OCI-LY7 (cell line): Measurements from ENCODE around the gene CHCHD6.

Experiments
- CTCF ChIP-seq: fragments of 200-600 bp; sonication (generic); conservative IDR thresholded peaks from 2 replicates; pipeline ENCODE4 v1.5.1; 2014; ENCODE audit warnings: mild to moderate bottlenecking, antibody characterized with exemption, low read length, moderate library complexity, mixed read lengths
- EZH2phosphoT487 ChIP-seq: fragments of 200-600 bp; sonication (generic); IDR thresholded peaks from 2 replicates; pipeline ENCODE4 v1.6.1; 2018; ENCODE audit warnings: low read depth, borderline replicate concordance, mild to moderate bottlenecking, mixed run types, antibody characterized with exemption, low read length, moderate library complexity, mixed read lengths

DNA sequence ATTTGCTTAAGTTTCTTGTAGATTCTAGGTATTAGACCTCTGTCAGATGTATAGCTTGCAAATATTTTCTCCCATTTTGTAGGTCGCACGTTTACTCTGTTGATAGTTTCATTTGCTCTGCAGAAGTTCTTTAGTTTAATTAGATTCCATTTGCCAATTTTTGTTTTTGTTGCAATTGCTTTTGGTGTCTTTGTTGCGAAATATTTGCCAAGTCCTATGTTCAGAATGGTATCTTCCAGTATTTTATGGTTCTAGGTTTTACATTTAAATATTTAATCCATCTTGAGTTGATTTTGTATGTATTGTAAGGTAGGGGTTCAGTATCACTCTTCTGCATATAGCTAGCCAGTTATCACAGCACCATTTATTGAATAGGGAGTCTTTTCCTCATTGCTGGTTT, 64.9 kb downstream of the CHCHD6 start:
- TF ChIP-seq EZH2phosphoT487 (no peak), CTCF (no peak)
